22Rv1 (cell line): ENCODE measurements around the gene NCAN.
"Not testable (repeated sequence)": the region's sequence is repeated elsewhere in the genome, so short reads cannot be mapped to it uniquely, and the experiment has no call there.

ENCODE experiments used
- H3K27ac ChIP-seq: fragments of 450-650 bp; 2 replicates; pipeline ENCODE4 v1.5.1; 2017
- ZFX ChIP-seq: fragments of 450-650 bp; IDR thresholded peaks from 2 replicates; pipeline ENCODE4 v1.6.1; 2017; ENCODE audit warnings: antibody characterized with exemption, borderline replicate concordance
- TF ChIP-seq, protein P1 (sequence below): fragments of 450-650 bp; IDR thresholded peaks from 2 replicates; pipeline ENCODE4 v1.5.1; 2017; ENCODE audit warnings: mild to moderate bottlenecking

The NCAN gene

DNA sequence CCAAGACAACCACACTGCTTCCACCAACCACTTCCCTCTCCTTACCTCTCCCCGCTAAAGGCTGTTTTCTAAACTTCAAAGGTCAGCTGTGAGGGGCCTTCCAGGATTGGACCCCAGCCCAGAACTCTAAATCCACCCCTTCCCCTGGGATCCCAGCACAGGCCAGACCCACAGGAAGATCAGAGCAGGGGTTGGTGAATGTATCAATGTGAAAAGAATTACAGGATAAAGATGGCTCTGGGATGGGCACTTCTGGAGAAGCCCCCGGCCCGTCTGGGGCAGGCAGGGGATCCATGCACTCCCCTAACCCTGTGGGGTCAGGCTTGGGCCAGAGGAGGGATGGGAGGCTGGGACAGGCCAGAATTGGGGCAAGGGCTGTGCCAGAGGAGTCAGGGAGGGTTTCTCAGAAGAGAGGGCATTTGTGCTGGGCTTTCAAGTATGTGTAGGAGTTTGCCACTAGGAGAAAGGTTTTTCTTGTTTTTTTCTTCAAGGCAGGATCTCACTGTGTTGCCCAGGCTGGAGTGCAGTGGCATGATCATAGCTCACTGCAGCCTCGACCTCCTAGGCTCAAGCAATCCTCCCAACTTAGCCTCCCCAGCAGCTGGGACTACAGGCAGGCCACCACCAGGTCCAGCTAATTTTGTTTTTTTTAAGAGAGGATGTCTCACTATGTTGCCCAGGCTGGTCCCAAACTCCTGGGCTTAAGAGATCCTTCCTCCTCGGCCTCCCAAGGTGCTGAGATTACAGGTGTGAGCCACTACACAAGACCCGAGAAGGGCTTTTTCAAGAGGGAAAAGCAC lies 40.7 kb upstream of the NCAN start:
- no peak for TF ChIP-seq ZFX
- TF ChIP-seq, protein P1, sequence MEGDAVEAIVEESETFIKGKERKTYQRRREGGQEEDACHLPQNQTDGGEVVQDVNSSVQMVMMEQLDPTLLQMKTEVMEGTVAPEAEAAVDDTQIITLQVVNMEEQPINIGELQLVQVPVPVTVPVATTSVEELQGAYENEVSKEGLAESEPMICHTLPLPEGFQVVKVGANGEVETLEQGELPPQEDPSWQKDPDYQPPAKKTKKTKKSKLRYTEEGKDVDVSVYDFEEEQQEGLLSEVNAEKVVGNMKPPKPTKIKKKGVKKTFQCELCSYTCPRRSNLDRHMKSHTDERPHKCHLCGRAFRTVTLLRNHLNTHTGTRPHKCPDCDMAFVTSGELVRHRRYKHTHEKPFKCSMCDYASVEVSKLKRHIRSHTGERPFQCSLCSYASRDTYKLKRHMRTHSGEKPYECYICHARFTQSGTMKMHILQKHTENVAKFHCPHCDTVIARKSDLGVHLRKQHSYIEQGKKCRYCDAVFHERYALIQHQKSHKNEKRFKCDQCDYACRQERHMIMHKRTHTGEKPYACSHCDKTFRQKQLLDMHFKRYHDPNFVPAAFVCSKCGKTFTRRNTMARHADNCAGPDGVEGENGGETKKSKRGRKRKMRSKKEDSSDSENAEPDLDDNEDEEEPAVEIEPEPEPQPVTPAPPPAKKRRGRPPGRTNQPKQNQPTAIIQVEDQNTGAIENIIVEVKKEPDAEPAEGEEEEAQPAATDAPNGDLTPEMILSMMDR, result no peak

DNA sequence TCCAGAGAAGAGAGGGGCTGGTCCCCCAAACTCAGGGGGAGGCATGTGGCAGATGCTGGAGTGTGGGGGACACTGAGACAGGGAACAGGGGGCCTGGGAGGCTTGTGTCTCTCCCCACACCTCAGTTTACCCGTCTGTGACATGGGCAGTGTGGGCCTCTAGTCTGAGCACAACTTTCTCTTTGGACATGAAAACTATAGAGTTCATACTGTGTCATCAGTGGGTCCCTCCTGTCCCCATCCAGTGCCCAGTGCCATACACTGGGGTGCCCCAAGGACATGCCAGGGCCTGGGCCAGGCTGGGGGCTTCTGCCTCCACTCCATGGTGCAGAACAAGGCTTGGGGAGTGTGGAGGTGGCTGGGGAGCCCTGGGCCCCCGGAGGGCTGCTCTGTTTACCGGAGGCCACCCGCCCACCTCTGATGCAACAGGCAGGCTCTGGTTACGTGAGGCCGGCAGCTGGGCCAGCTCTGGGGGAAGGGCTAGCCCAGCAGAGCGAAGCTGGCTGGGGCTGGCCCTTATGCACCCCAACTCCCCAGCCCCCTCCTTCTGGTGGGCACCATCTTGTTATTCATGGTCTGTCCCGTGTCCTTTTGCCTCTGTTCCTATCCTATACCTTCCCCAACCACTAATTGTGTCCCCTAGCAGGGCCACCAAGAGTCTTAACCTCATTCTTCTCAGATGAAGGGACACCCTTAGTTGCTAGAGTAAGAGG lies 39.8 kb upstream of the NCAN start:
- TF ChIP-seq ZFX, result no peak
- TF ChIP-seq, protein P1, result no peak
- no peak overlapping the region for H3K27ac ChIP-seq

More for the DNA sequence above, 40.7 kb upstream of the NCAN start:
- no peak overlapping the region for H3K27ac ChIP-seq

DNA sequence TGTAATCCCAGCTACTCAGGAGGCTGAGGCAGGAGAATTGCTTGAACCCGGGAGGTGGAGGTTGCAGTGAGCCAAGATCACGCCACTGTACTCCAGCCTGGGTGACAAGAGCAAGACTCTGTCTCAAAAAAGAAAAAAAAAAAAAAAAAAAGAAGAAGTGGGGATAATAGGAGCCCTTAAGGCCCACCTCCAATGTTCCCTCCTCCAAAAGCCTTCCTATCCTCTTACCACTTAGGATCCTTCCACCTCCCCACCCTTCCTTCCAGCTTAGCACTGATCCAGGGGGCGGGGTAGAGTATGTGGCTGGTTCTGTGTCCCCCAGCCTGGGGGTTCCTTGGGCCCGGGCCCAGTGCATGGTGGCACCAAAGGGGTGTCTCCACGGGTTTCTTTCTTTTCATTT lies 38.5 kb upstream of the NCAN start:
- not testable (repeated sequence) for H3K27ac ChIP-seq

DNA sequence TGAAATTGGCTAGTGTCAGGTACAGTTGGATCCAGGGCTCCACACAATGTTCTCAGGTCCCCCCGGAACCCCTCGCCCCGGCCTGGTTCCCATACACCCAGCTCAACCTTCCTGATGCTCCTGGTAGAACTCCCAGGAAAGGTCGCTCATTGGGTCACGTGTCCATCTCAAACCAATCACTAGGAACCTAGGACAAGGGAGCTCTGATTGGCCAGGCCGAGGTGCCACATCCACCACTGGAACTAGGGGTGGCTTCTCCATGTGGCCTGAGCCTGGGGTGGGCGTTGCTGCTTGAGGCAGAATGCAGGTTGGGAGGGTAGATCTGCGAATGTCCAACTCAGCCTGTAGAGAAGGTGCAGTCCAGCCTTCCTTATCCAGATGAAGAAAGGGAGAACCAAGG lies 34.8 kb upstream of the NCAN start:
- H3K27ac ChIP-seq, result no peak overlapping the region
- TF ChIP-seq, protein P1, result no peak
- TF ChIP-seq ZFX, result no peak

DNA sequence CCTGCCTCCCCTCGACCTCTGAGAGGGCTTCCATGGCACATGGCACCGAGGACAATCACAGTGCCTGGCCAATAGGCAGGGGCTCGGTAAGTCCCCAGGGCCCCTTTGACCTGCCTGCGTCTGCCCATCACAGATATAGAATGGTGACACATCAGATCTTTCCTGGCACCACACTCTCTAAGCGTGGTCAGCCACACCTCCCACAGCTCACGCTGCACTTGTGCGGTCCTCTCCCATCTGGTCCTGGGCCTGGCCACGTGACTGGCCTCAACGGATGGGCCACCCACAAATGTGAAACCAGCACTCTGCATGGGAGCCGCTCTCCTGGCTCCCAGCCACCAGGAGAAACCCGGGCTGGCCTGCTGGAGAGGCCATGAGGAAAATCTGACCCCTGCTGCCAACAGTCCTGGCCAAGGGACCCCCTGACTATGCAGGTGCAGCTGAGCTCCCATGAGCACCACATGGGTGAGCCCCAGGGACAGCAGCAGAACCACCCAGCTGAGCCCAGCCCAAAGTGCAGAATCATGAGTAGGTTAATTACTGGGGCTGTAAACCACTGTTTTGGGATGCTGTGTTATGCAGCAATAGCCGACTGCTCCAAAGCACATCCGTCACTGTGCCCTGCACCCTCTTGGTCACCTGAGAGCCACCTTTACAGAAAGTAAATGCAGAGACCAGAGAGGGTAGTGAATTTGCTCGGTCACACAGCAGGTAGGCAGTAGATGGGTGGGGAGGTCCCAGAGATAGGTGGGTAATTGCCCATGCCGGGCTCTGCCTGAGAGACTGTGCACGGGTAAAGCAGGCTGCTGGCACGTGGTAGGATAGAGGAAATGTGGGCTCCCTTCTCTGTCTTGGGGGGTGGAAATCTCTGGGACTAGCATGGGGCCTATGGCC lies 32.0 kb upstream of the NCAN start:
- H3K27ac ChIP-seq, result no peak overlapping the region
- TF ChIP-seq, protein P1, result no peak

DNA sequence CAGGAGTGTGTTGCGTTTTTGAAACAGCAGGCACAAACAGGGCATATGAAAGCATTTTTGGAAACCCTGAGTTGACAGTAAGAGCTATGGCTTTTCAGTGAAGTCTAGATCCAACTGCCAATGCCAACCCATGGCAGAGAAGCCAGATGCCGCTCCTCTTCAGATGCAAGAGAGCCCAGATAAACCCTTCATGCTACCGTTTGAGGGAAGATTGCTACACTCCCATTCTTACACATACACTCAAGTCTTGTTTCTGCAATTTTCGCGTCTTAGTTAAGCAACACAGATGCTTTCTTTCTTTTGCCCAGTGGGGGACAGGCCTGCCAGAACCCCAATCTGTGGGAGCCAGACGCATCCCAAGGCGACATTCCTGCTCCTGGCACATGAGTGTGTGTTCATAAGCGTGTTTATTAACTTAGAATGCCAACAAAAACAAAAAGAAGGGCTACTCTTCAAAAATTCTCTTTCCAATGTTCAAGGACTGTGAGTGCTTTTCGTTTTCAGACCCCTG lies 30.2 kb upstream of the NCAN start:
- TF ChIP-seq, protein P1, result no peak
- TF ChIP-seq ZFX, result no peak

More for the DNA sequence above, 30.2 kb upstream of the NCAN start:
- H3K27ac ChIP-seq, result no peak overlapping the region
